HG03571 (cell line): ENCODE results near the gene WASF3.
"Not testable (repeated sequence)": the region's sequence is repeated elsewhere in the genome, so short reads cannot be mapped to it uniquely, and the experiment has no call there.

ENCODE experiments used
- ATAC-seq: cut with Tn5 transposase; IDR thresholded peaks from one replicate; pipeline ENCODE4 v1.9.1; 2021; ENCODE audit not compliant: unreplicated experiment

Gene WASF3

GRCh38 chr13:26708007-26708297 is 150.5 kb downstream of the WASF3 start:
- no peak for ATAC-seq

GRCh38 chr13:26709461-26709860 is 152.0 kb downstream of the WASF3 start:
- no peak for ATAC-seq

- no peak for ATAC-seq
Measured at GRCh38 chr13:26710166-26710565, 152.7 kb downstream of the WASF3 start.

GRCh38 chr13:26711211-26711610 is 153.7 kb downstream of the WASF3 start:
- ATAC-seq = no peak

- no peak for ATAC-seq
Measured at GRCh38 chr13:26713341-26713740, 155.9 kb downstream of the WASF3 start.

- no peak for ATAC-seq
Measured at GRCh38 chr13:26716984-26717383, 159.5 kb downstream of the WASF3 start.

- no peak for ATAC-seq
Measured at GRCh38 chr13:26718146-26718545, 160.7 kb downstream of the WASF3 start.

- ATAC-seq = no peak
Measured at GRCh38 chr13:26718872-26719271, 161.4 kb downstream of the WASF3 start.

- no peak for ATAC-seq
Measured at GRCh38 chr13:26719356-26719945, 162.0 kb downstream of the WASF3 start.

- no peak for ATAC-seq
Measured at GRCh38 chr13:26721251-26722121, 164.0 kb downstream of the WASF3 start.

GRCh38 chr13:26722321-26722720 is 164.8 kb downstream of the WASF3 start:
- ATAC-seq = no peak

GRCh38 chr13:26723620-26724019 is 166.1 kb downstream of the WASF3 start:
- ATAC-seq = not testable (repeated sequence)

- ATAC-seq = no peak
Measured at GRCh38 chr13:26726684-26727083, 169.2 kb downstream of the WASF3 start.

- no peak for ATAC-seq
Measured at GRCh38 chr13:26727122-26727521, 169.6 kb downstream of the WASF3 start.

- ATAC-seq = no peak
Measured at GRCh38 chr13:26727633-26728032, 170.2 kb downstream of the WASF3 start.

- no peak for ATAC-seq
Measured at GRCh38 chr13:26735677-26736076, 178.2 kb downstream of the WASF3 start.
